NCI-H187 treated with DMSO at 0.1 percent for 48 hours (cell line): Measurements from ENCODE around the gene CCBE1.
"Not testable (repeated sequence)": the region's sequence is repeated elsewhere in the genome, so short reads cannot be mapped to it uniquely, and the experiment has no call there.

Source experiments
- DNase-seq: peaks from one replicate; lab custom pipeline; 2025; lab: John Stamatoyannopoulos, UW

CCBE1 gene

DNA sequence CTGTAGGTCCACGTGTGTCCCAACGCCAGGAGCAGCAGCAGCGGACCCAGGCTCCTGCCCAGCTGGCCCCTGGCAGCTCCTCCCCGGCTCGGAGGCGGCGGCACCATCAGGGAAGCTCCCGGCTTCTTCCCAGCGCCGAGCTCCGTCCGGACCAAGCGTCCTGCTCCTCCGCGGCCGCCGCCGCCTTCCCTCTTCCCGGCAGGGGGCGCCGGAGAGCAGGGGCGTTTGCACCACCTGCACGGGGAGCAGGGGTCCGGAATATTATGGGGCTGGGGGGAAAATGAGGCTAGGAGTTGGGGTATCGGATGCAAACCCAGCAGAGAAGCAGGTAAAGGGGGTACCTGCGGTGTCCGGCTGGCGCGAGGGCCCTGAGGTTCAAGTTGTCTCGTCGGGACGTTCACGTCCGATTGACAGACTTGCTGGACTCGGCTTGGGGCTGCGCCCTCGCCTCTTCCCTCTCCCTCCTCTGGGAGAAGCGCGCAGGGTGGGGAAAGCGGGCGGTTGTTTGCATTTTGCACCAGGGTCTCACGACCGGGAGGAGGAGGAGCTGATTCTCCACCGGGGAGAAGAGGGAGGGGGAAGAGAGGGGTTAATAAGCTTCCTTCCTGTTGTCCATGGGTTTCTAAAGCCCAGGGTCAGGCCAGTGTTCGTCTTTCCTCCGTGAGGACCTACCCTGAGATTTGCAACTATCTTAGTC, at the start of gene CCBE1:
Gene CCBE1, minus strand, starts transcription at position 188 of the 697 bp plus-strand sequence.
- no peak for DNase-seq

DNA sequence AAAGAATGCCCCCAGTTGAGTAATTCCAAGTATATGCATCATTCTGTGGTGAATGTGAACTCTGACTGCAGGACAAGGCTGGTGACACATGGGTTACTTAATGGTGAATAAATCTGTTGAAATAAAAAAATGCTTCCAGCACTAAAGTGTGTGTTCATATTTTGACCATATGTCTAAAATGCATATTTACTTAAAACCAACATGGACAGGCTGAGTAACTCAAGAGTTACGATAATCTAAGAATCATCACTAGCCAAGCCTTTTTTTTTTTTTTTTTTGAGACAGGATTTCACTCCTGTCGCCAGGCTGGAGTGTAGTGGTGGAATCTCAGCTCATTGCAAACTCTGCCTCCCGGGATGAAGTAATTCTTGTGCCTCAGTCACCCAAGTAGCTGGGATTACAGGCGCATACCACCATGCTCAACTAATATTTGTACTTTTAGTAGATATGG, 47.1 kb upstream of the CCBE1 start:
- DNase-seq = no peak

DNA sequence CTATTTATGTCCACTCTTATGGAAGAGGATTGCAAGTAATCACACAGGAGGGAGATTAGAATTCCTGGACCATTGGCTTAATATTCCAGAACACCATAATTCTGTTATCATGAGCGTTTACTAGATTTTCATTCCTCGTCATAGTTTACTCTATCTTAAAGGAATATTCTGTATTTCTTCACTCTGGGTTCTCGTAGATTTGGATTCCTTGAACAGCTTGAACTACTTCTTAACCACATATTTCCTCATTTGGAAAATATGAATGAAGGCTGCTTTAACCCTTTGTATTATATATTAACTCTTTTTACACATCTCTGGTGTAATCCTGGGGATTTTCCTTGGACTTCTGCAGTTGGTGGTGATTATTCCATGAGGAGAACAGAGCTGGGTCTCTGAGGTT, 46.3 kb upstream of the CCBE1 start:
- DNase-seq = no peak

DNA sequence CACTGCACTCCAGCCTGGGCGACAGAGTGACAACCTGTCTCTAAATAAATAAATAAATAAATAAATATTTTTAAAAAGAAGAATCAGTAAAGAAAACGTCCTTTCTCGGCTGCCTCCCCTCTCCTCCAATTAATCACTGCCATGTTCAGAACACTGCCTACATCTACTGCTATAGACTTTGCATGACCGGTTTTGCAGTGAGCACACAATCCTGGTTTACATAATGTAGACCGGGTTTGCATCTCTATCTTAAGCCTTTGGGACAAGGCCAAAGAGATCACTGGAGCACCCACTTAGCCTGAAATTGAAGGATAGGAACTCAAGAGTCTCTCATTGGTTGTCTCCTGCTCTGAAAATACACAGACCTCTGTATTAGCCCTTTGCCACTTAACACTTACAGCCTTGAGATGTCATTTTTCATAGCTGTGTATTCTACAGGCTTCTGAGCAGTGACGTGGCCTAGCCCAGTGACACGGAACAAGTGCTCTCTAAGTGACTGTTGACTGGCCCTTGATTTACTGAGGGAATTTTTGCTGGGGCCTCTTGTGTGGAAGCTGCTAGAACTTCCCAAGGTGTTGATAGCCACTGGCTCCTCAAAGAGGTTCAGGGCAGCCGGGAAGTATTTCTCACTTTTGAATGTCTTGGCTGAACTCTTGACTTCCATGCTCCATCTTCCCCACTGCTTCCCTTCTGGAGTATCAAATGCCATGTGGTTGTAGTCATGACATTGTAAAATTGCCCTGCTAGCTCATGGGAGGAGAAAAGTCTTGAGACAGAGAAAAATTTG, 45.3 kb upstream of the CCBE1 start:
- DNase-seq = peak; percentile 57

DNA sequence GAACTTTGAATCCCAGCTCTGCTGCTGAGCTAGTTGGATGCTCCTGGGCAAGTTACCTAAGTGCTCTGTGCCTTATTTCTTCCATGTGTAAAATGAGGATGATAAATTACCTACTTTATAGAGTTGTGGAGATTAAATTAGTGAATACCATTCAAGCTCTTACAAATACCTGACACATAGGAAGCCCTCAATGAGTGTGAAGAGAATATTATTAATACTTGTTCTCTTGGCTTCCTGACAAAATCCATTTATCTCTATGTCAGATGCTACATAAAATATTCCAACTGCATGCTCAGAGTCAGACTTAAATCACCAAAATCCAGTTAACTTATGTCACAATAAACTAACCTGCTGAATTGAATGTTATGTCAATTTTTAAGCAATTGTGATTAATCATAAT, 42.9 kb upstream of the CCBE1 start:
- DNase-seq = no peak

DNA sequence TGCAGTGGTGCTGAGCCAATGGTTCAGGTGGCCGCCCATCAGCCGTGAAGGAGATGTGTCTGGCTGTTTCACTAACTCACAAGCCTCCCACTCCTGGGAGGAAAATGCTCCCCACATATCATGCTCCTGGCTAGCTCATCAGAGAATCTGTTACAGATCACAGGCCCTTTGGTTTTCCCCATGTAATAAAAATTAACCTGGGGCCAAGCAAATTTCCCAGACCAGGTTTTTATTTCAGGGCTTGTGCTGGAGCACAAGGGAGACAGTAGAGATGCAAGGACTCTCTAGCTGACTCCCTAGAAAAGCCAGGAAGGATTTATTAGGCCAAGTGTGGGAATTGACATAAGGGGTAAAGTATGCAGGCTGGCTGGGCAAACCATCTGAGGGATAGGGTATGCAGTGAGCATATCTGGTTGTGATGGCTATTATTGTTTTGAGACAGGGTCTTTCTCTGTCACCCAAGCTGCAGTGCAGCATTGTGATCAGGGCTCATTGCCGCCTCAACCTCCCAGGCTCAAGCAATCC, 40.6 kb upstream of the CCBE1 start:
- no peak for DNase-seq

DNA sequence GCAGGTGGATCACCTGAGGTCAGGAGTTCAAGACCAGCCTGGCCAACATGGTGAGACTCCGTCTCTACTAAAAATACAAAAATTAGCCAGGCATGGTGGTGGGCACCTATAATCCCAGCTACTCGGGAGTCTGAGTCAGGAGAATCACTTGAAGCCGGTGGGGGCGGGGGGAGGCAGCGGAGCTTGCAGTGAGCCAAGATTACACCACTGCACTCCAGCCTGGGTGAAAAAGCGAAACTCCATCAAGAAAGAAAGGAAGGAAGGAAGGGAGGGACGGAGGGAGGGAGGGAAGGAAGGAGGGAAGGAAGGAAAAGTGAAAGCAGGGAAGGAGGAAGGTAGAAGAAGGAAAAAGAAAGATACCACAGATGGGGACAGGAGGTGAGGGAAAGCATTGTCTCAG, 40.1 kb upstream of the CCBE1 start:
- DNase-seq = not testable (repeated sequence)

DNA sequence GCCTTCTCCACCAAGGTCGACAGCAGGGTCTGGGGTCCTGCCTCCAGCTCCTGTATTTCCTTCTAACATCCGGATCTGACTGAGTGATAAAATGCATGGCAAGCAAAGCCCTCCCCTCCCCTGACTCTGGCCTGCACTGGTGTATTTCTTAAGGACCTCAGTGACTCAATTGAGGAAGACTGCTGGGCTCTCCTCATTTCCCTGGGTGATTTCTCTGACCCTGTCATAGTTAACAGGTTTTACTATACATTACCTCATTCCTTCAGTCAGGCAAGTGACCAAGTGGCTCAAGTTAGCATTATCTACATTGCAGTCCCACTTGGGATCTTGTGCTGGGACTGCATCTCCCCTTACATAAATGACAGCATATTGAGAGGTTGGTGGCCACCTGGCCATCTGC, 38.8 kb upstream of the CCBE1 start:
- no peak for DNase-seq

DNA sequence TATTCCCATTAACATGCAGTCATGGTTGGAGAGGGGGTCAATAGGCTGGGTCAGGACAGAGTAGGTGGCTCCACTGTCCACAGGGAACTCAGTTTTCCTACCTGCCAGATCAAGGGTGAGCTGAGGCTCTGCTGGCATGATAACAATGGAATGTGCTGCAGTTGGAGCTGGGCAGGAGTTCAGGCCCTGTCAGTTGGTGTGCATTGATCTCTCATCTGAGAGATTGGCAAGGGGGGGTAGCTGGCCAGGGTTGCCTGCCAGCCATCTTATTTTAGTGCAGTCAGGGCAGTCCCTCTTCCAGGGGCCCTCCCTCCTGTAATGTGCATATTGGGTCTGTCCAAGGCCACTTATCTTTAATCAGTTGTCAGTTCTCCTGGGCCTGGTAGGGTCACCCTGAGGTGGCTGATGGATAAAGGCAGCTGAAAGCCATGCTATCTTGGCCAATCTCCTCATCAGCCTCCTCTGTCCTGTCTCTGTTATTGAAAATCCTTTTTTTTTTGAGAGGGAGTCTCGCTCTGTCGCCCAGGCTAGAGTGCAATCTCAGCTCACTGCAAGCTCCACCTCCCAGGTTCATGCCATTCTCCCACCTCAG, 38.1 kb upstream of the CCBE1 start:
- DNase-seq = no peak

DNA sequence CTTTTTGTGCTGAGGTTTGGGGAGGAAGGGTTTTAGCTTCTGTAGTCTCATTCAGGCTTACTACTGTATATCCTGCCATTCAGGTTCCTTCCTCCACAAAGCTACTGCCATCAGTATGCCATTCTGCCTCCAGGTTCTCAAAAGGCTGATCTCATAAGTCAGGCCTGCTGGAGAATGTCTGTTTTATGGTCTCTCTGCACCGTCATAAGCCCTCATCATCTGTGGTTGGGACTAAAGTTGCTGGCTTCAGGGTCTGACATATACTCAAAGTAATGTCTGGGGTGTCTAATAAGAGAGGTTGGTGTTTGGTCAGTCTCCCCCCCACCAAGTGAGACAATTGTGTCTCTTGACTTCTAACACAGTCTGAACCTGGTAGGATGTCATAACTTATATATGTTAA, 36.2 kb upstream of the CCBE1 start:
- DNase-seq = no peak

DNA sequence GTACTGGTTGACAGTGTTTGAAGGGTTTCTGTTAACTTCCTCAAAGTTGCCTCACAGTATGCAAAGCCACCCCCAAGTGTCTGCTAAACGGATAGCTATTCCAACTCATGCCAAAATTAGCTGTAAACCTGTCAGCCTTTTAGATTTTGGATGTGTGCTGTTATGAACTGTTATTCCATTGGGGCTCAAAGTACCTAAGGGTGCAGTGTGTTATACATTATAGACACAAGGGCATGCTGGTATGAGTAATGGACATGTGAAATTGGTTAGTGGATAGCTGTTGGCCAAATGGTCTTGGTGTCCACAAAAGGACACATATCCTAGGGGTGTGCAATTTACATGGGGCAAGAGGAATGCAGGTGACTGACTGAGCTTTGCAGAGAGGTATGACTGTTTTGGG, 33.7 kb upstream of the CCBE1 start:
- DNase-seq = no peak

DNA sequence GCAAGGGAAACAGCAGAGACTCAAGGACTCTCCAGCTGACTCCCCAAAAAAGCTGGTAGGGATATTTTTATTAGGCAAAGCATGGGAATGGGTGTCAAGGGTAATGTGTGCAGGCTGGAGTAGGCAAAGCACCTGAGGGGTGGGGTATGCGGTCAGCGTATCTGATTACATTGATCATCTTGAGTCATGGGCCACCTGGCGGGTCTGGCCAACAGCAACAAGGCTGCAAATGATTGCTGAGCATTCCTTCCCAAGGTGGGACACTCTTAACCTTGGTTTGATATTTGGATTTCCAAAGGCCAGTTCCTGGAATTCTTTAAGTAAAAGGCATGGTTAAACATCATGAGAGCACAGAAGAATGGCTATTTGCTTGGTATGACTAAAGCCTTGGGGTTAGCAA, 32.6 kb upstream of the CCBE1 start:
- no peak for DNase-seq

DNA sequence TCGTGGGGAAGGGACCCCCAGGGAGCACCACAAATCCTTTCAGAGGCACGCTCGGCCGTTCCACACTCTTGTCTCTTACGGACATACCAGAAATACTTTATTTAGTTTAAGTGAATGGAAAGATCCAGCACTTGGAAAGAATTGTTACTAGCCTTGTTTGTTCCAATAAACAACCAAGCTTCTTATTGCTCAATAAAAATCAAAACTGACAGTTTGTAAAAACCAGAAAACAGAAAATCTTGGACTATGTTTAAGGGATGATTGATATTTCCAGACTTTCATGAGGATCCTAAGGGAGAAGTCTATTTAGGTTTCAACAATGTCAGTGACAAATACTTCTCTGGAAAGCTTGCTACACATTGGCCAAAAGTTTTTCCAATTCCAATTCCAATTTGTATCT, 31.6 kb upstream of the CCBE1 start:
- DNase-seq = no peak

DNA sequence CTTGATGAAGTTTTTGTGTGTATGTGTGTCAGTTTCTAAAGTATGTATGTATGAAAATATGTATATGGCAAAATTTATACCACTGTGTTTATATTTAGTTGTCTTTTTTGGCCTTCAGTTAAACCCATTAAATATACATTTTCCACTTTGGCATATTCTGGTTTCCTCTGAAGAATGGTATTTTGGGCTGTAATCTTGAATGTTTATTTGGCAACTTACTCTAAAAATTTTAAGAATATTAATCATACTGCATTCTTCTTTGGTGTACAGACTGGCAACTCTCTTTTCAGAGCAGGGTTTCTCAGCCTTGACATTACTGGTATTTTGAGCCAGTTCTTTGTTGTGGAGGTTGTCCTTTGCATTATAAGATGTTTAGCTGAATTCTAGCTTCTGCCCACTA, 27.9 kb upstream of the CCBE1 start:
- DNase-seq = no peak

DNA sequence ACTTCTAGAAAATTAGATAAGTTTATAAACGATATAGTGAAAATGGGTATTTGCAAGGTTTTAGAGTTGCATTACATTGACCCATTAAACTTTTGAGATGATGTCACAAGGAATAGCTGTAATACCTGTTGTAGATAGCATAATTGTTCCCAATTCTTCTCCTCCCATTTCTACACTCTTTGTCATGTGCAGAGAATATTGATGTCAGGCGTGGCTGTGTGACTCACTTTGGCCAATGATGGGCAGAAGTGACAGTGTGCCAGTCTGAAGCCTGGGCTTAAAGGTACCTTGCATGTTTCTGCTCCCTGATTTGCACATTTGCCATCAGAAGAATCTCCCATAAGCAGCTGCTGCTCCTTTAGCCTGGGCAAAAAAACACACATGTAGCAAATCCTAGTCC, 26.9 kb upstream of the CCBE1 start:
- DNase-seq = no peak

DNA sequence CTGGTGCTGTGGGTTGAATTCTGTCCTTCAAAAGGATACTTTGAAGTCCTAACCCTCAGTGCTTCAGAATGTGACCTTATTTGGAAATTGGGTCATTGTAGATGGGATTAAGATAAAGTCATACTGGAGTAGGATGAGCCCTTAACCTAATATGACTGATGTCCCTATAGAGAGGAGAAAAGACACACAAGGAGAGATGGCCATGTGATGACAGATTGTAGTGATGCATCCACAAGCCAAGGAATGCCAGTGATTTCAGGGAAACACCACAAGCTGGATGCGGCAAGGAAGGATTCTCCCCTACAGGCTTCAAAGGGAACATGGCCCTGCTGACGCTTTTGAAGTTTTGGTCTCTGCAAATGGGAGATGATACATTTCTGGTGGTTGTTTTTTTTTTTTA, 24.7 kb upstream of the CCBE1 start:
- DNase-seq = no peak

DNA sequence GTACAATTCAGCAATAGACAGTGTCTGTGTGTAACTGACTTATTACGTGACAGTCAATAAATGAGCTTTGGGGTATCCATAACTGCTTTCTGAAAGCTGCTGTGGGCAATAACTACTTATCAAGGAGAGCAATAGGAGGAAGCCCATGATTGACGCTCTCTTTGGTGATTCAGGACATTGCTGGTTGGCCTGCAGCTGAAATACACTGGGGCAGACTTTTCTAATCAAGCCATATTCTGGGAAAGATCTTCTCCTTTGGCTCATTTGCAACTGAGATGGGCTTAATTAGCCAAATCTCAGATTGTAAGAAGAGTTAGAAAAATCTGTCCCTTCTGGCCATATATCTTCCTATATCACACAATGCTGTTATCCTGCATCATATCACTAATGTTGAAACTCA, 24.0 kb upstream of the CCBE1 start:
- DNase-seq = no peak

DNA sequence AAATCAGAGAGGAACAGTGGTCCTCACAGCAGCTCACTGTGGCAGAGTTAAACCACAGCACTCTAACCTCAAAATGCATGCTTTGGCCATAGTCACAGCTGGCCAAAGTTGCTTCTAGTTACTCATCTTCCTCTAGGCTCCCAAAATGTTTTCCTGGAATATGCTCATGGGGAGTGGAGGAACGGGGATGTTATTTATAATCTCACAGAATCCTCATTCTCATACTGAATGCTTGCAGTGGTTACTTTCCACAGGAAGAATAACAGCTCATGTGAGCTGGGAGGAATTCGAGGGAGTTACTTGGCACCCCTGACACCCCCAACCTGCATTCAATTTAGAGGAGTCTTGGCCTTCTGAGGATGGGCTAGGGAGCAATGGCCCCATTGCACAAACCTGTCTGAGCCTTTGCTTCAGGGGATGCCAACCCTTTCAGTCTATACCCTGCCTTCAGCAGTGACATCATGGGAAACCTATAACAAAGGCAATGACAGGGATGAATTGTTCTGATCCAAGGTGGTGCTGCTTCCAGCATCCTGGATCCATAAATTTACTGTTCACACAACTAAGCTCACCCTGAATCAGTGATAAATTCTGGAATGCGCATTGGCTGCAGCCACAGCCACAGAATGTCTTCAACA, 22.4 kb upstream of the CCBE1 start:
- DNase-seq = no peak

DNA sequence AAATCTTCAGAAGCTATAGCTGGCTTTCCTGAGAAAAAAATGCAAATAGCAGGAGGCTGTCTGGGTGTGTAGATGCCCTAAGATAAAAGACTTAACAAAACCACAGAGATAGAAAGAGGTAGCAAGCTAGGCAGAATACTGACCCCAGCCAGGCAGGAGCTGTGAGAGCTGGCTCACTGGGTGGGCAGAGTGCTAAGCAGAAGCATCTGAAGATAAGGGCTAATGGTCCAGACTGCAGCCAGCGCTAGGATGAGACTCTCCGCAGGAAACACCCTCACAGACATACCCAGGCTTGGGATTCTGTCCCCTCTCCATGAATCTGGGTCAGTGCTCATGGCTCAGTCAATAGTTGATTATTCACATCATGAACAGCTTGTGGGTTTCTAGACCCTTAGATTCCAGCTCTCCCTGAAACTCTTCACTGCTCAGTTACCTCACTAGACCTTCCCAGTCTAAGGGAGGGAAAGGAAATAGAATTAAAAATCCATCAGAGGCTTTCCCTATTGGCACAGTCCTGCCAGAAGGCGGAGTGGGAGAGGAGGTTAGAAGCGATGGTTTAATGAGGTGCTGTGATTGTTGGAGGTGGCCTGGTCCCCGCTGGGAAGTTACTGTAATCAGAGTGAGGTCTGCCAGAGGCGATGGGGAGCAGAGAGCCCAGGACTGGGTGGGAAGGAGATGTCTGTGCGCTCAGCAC, 21.4 kb upstream of the CCBE1 start:
- DNase-seq = no peak

DNA sequence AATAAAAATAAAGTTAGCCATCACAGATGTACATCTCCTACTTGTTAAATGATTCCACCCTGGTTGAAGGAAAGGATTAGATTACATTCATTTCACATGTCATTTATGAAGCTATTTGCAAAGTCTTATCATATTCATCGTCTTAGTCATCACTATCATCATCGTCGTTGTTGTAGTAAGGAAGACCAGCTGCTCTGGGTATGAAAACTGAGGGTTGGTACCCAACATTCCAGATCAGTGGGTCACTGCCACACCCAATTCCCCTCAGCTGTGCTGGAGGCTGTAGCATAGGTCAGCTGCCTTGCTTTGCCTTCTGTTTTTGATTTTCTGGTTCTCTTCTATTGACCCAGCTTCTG, 20.9 kb upstream of the CCBE1 start:
- no peak for DNase-seq

DNA sequence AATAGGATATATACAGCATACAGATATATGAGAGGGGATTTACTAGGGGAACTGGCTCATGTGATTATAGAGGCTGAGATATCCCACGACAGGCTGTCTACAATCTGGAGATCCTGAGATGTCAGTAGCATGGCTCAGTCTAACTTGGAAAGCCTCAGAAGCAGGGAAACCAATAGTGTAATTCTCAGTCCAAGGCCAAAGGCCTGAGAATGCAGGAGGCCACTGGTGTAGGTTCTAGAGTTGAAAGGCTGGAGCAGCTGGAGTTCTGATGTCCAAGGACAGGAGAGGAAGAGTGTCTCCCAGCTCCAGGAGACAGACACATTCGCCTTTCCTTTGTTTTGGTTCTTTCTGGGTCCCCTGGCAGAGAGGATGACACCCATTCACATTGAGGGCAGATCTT, 20.1 kb upstream of the CCBE1 start:
- no peak for DNase-seq

DNA sequence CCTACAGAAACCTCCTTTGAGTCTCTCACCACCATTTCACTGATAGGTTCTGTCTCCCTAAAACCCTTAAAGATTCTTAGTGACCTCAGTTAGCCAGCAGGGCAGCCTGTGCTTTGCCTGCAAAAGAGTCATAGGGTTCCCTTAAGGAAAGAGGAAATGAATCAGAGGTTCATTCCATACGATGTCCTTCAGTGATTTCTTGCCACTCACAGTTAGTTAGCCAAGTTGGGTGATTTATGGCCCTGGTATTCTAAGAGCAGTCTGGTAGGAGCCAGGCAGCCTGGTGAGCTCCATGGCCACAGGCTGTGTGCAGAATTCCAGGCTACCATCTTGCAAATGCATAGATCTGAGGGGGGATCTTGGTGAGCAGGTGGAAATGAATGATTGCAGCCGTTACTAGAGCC, 18.7 kb upstream of the CCBE1 start:
- DNase-seq = no peak
